Measurements from ENCODE around the gene MRPL20. TPM values are rescaled to one million over a fixed set of nuclear protein-coding genes. Genes with fewer than 3 reads are reported as not detected.
A peak's percentile ranks its signal among the peaks of the same experiment; 100 is the strongest.

The MRPL20 gene
- total RNA-seq, 1 experiment from 2014 or later: 90.8 TPM

DNA sequence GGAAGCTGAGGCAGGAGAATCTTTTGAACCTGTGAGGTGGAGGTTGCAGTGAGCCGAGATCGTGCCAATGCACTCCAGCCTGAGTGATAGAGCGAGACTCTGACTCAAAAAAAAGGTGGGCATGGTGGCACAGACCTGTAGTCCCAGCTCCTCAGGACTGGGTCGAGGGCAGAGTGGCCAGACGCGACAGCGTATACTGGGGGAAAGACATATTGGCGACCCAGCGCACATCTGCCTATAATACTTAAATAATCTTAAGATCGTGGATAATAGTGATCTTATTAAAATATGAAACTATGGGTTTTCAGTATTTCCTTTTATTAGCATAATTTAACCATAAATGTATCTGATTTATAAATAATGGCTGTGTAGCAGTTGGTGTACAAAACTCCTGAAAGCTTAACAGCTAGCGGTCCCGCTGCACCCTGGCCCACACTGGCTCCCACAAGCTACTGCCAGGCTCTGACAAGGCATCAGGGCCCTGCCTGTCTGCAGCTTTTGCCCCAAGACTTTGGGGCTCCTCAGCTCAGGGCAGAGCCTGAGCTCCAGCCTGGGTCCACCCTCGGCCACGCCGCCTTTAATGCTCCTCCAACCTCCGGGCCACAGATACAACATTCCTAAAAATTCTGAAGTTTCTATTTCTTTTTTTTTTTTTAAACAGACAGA, 29.4 kb downstream of the MRPL20 start:
- CTCF ChIA-PET: interaction anchor here (0.6 kb wide), 1 partner anchor 26 kb away, joined by 5 read pairs; no protein-coding TSS in a partner anchor
- Histone ChIP-seq H3K4me1 (replicated peaks; ENCODE audit: insufficient read depth) (peaks cover 16% of the 10 kb centered on the region), H3K27ac (no peak overlapping the region), H4K20me1 (ENCODE audit: insufficient read depth) (no peaks in the 10 kb centered on the region), H3K9me3 (ENCODE audit: insufficient read depth, low read depth) (no peaks in the 10 kb centered on the region), H3K36me3 (ENCODE audit: low read depth) (no peaks in the 10 kb centered on the region), H3K79me2 (ENCODE audit: low read depth) (peaks cover 30% of the 10 kb centered on the region), H3K4me3 (no peak overlapping the region), H3K4me2 (no peak overlapping the region), H3K27me3 (ENCODE audit: insufficient read depth, low read depth) (no peaks in the 10 kb centered on the region), H3K9me2 (ENCODE audit: insufficient read depth) (no peaks in the 10 kb centered on the region), H3F3A (ENCODE audit: insufficient read depth, low read depth) (peaks cover 32% of the 10 kb centered on the region; the same call in 1 of the 2 replicates), H2AFZ (no peak overlapping the region)
- no peak for DNase-seq
- TF ChIP-seq, protein P1, sequence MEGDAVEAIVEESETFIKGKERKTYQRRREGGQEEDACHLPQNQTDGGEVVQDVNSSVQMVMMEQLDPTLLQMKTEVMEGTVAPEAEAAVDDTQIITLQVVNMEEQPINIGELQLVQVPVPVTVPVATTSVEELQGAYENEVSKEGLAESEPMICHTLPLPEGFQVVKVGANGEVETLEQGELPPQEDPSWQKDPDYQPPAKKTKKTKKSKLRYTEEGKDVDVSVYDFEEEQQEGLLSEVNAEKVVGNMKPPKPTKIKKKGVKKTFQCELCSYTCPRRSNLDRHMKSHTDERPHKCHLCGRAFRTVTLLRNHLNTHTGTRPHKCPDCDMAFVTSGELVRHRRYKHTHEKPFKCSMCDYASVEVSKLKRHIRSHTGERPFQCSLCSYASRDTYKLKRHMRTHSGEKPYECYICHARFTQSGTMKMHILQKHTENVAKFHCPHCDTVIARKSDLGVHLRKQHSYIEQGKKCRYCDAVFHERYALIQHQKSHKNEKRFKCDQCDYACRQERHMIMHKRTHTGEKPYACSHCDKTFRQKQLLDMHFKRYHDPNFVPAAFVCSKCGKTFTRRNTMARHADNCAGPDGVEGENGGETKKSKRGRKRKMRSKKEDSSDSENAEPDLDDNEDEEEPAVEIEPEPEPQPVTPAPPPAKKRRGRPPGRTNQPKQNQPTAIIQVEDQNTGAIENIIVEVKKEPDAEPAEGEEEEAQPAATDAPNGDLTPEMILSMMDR (conservative IDR thresholded peaks at IDR 0.05): no peak
- TF ChIP-seq EZH2 (IDR thresholded peaks at IDR 0.05; ENCODE audit: low read depth): no peak
- POLR2A ChIA-PET (ENCODE audit: unreplicated experiment): interaction anchor here (0.7 kb wide), 1 partner anchor 12 kb away, joined by 4 read pairs; no protein-coding TSS in a partner anchor
- BruUV-seq (replicated peaks): no TSS peak
- intact Hi-C loops (cut with micrococcal nuclease; ENCODE audit: unreplicated experiment): loop anchor here (10.0 kb wide), 1 partner anchor 127 kb away; no protein-coding TSS in a partner anchor

GRCh38 chr1:1376551-1377226, 30.4 kb downstream of the MRPL20 start:
- ChIA-PET CTCF (interaction anchor here (0.6 to 1.6 kb wide), 2 partner anchors 25 to 129 kb away, joined by 5 read pairs; no protein-coding TSS in a partner anchor), POLR2A (ENCODE audit: unreplicated experiment) (no interaction called here)
- intact Hi-C loops (cut with micrococcal nuclease; ENCODE audit: unreplicated experiment): loop anchor here (10.0 kb wide), 1 partner anchor 128 kb away; no protein-coding TSS in a partner anchor
- Histone ChIP-seq H3F3A (ENCODE audit: insufficient read depth, low read depth) (peaks cover 32% of the 10 kb centered on the region; the same call in 1 of the 2 replicates), H3K4me2 (peak overlapping the region; percentile 95), H3K4me1 (replicated peaks; ENCODE audit: insufficient read depth) (peaks cover 16% of the 10 kb centered on the region), H3K9me3 (ENCODE audit: insufficient read depth, low read depth) (no peaks in the 10 kb centered on the region), H3K27ac (no peak overlapping the region), H3K4me3 (peak overlapping the region; percentile 75; the same call in 1 of the 2 replicates), H3K9me2 (ENCODE audit: insufficient read depth) (no peaks in the 10 kb centered on the region), H3K79me2 (ENCODE audit: low read depth) (peaks cover 25% of the 10 kb centered on the region), H3K36me3 (ENCODE audit: low read depth) (no peaks in the 10 kb centered on the region; the same call in 1 of the 2 replicates), H2AFZ (no peak overlapping the region), H3K27me3 (ENCODE audit: insufficient read depth, low read depth) (no peaks in the 10 kb centered on the region), H4K20me1 (ENCODE audit: insufficient read depth) (no peaks in the 10 kb centered on the region)
- no TSS peak for BruUV-seq (replicated peaks)
- DNase-seq: no peak
- TF ChIP-seq EZH2 (IDR thresholded peaks at IDR 0.05; ENCODE audit: low read depth): no peak
- TF ChIP-seq, protein P1 (conservative IDR thresholded peaks at IDR 0.05): no peak

DNA sequence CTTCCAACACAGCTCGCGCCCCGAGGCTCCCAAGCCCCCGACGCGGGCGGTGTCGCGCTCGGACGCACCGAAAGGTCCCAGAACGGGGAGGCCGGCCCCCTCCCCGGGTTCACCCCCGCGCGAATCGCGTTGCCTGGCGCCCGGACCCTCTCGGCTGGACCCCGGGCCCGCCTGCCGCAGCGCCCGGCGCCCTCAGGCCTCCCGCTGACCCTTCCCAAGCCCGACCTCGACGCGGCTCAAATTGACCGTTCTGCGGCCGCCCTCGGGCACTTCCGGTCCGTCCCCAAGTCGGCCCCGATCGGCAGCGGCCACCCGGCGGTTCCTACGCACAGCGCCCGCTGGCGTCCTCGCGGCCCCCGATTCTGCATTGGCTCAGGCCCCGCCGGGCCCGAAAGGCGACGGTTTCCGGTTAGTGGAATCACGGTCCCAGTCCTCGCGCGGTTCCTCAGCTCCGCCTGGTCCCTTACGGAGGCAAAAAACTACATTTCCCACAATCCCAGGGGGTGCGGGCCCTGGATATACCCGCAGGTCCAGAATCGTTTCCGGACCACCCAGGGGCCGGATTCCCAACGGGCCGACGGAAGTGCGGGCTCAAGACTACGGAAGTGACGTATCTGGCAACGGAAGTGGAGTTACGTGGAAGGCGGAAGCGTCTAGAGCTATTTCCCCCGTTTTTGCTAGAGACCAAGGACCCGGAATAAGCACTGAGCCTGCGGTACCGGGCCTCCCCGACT, 32.0 kb downstream of the MRPL20 start, which contains the start of gene AURKAIP1:
Gene AURKAIP1 (minus strand): TSS at position 279 of the 734 bp plus-strand sequence. CDS start 451 bp downstream, outside the sequence.
- no TSS peak for BruUV-seq (replicated peaks)
- H3K36me3 ChIP-seq (ENCODE audit: low read depth): no peaks in the 10 kb centered on the region; the same call in 1 of the 2 replicates
- no peaks in the 10 kb centered on the region for H3K9me3 ChIP-seq (ENCODE audit: insufficient read depth, low read depth)
- ChIA-PET CTCF (interaction anchor here (0.6 to 1.6 kb wide), 5 partner anchors 27 to 130 kb away, joined by 3 to 5 read pairs (median 4); no protein-coding TSS in a partner anchor), POLR2A (ENCODE audit: unreplicated experiment) (interaction anchor here (0.6 to 0.9 kb wide), 5 partner anchors 15 to 312 kb away, joined by 4 to 8 read pairs (median 6); partner anchors contain the start of gene CCNL2)
- H3K27ac ChIP-seq: peak within 1 kb of the TSS; percentile 75
- no peaks in the 10 kb centered on the region for H3K9me2 ChIP-seq (ENCODE audit: insufficient read depth)
- peaks cover 32% of the 10 kb centered on the region; the same call in 1 of the 2 replicates for H3F3A ChIP-seq (ENCODE audit: insufficient read depth, low read depth)
- intact Hi-C loops (cut with micrococcal nuclease; ENCODE audit: unreplicated experiment): loop anchor here (10.0 kb wide), 1 partner anchor 130 kb away; no protein-coding TSS in a partner anchor
- peak; percentile 97 to 99 for DNase-seq
- TF ChIP-seq, protein P1 (conservative IDR thresholded peaks at IDR 0.05): no peak
- TF ChIP-seq EZH2 (IDR thresholded peaks at IDR 0.05; ENCODE audit: low read depth): no peak
- no peaks in the 10 kb centered on the region for H3K27me3 ChIP-seq (ENCODE audit: insufficient read depth, low read depth)
- H3K79me2 ChIP-seq (ENCODE audit: low read depth): peaks cover 25% of the 10 kb centered on the region
- H4K20me1 ChIP-seq (ENCODE audit: insufficient read depth): no peaks in the 10 kb centered on the region
- H2AFZ ChIP-seq: peak within 1 kb of the TSS; percentile 90
- peaks cover 16% of the 10 kb centered on the region for H3K4me1 ChIP-seq (replicated peaks; ENCODE audit: insufficient read depth)
- peak within 1 kb of the TSS; percentile 81 for H3K4me3 ChIP-seq
- peak within 1 kb of the TSS; percentile 95 for H3K4me2 ChIP-seq

All from PC-9 (cell line).